HG02678 (cell line): Measurements from ENCODE around the gene RMI2.

ENCODE experiments used
- ATAC-seq: cut with Tn5 transposase; IDR thresholded peaks from one replicate; pipeline ENCODE4 v1.9.1; 2021; ENCODE audit warnings: mild to moderate bottlenecking, moderate library complexity; ENCODE audit not compliant: unreplicated experiment

RMI2 gene

GRCh38 chr16:11345040-11345862 is at the start of gene RMI2:
Gene RMI2, plus strand, starts transcription at chr16:11345459. Its CDS starts 13 bp downstream, at chr16:11345472.
- peak; percentile 99 for ATAC-seq

DNA sequence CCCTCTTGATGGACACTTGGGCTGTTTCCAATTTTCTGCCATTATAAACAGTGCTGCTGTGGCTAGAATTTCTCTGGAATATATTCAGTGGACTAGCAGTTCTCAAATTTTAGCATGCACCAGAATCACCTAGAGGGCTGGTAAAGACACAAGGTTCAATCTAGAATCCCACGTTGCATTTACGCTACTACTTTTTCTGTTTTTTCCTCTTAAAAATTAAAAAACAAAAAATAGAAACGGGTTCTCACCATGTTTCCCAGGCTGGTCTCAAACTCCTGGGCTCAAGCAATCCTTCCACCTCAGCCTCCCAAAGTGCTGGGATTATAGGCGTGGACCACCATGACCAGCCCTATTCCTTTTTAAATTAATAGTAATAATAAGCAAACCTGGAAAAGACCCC is 49.6 kb upstream of the RMI2 start:
- no peak for ATAC-seq

DNA sequence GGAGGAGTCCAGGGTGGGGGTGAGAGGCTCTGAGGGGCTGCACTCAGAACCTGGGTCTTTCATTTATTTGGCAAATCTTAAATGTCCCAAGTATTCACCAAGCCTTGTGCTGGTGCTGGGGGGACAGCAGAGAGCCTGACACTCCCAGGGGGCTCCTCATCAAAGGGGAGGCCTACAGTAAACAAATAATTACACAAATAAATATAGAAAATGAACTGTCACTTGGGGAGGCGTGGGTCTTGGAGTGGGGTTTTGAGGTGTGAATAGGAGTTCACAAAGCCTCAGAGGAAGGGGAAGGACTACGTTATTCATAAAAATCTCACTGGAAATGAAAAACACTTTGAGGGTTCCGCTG is 48.9 kb upstream of the RMI2 start:
- ATAC-seq, result no peak

DNA sequence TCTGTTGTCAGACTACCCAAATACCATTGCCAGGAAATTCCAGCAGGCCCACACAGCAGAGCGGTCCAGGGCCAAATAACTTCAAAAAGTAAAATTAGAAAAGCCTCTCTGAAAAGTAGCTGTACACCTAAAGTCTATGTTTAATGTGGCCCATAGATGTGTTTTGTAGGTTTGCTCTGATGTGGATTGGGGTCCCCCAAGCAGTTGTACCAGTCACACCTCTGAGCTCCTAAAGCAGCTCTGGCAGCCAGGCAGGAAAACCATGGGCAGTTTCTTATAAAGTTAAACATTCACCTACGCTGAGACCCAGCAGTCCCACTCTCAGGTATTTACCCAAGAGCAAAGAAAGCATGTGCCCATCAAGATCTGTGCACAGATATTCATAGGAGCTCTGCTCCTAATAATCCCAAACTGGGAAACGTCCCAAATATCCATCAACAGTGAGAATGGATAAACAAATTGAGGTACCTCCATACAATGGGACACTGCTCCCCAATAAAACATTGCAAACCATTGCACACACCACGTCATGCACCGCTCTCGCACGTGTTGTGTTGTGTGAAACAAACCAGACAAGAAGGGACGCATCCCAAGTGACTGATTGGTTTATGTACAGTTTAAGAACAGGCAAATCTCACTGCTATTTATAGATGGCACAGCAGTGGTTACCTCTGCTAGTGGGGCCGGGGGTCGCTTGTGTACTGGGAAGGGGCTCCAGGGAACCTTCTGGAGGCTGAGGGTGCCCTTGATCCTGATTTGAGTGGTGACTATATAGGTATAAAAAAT is 48.4 kb upstream of the RMI2 start:
- peak; percentile 22 for ATAC-seq

DNA sequence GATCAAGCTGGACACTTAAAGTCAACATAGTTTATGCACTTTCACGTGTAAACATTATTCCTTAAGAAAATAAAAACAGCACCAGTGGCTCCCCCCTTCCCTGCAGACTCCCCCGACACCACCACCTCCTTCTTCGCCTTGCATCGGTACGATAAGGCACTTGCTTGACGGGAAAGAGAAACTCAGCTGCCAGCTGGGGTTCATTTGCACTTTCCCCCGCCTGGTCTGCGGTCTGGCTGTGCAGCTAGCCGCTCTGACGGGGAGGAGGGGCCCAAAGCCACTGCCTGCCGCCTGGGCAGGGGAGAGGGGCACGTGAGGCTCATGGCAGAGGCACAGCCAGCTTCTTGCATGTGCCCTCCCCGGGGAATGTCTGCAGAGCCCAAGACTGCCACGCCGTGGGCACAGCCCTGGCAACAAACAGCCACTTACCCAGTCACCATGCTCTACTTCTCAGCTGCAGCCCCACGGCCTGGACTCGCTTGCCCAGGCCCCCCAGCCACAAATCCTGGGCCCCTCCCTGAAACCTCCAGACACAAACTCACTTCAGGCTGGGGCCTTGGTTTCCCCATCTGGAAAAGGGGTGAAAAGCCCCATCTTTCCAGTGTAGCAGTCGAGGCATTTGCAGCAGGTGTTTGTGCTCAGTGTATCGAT is 47.6 kb upstream of the RMI2 start:
- peak; percentile 81 for ATAC-seq

GRCh38 chr16:11298143-11298900 is 46.9 kb upstream of the RMI2 start:
- ATAC-seq, result no peak

GRCh38 chr16:11298950-11299547 is 46.2 kb upstream of the RMI2 start:
- ATAC-seq, result peak; percentile 34

DNA sequence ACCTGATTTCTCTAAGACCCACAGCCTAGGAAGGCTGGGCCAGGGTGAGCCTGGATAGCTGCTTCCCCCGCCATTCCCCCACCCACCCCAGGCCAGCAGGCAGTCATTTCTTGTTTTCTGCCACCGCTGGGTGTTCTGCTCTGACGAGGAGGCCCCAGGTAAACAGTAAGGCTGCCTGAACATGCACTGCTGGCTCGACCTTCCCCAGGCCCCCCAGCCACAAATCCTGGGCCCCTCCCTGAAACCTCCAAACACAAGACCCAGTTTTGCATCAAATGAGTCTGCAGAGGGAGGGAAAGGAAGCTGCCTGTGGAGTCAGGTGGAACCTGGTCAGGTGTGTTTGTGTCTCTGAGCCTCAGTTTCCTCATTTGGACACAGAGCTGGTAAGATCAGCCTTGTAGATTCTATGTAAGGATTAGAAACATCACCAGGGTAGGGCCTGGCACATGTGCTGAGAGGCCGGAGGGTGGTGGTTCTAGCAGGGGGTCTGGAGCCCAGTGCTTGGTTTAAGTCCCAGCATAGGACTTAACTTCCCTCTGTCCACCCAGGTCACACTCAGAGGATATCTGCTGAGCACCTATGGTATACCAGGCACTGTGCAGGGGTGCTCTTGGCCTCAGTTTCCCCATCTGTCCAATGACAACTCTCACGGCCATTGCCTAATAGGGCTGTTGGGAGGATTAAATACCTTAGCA is 45.2 kb upstream of the RMI2 start:
- ATAC-seq, result no peak

DNA sequence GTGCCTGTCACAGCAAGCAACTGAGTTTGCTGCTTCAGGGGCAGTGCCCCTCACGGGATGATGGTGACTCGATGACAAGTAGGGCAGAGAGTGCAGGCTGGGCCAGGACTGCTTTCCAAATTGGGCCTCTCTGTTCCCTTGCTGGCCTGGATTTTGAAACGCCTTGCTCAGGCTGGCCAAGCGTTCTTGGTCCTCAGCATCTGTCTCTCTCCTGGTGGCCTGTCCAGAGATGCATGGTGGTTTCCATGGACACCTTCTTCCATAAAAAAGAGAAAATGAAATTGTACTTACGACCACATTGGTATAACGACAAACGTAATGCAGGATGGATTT is 44.7 kb upstream of the RMI2 start:
- no peak for ATAC-seq

- ATAC-seq, result no peak
Observed at GRCh38 chr16:11301645-11302501, 43.4 kb upstream of the RMI2 start.

- no peak for ATAC-seq
Observed at GRCh38 chr16:11302977-11303376, 42.3 kb upstream of the RMI2 start.

GRCh38 chr16:11303405-11304138 is 41.7 kb upstream of the RMI2 start:
- ATAC-seq, result no peak

DNA sequence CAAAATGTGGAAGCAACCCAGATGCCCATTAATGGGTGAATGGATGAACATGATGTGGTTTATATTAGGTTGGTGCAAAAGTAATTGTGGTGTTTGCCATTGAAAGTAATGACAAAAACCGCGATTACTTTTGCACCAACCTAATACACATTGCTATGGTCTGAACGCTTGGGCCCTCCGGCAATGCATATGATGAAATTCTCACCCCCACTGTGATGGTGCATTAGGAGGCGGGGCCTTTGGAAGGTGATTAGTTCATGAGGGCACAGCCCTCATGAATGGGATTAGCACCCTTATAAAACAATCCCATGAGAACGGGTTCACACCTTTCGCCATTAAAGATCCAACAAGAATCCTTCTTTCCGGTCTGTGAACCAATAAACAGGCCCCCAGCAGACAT is 38.9 kb upstream of the RMI2 start:
- ATAC-seq, result no peak

DNA sequence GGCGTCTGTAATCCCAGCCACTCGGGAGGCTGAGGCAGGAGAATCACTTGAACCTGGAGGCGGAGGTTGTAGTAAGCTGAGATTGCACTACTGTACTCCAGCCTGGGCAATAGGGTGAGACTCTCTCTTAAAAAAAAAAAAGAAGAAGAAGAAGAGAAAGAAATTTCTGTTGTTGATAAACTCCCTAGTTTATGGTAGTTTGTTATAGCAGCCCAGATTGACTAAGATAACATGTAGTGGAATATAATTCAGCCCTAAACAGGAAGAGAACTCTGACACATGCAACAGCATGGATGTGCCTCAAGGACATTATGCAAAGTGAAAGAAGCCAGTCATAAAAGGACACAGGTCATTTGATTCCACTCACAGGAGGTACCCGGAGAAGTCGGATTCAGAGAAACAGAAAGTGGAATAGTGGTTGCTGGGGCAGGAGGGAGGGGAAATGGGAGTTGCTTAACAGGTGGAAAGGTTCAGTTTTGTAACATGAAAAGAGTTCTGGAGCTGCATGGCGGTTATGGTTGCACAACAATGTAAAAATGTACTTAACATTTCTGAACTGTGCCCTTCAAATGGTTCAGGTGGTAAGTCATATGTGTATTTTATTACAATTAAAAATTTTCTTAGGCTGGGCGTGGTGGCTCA is 38.1 kb upstream of the RMI2 start:
- no peak for ATAC-seq

DNA sequence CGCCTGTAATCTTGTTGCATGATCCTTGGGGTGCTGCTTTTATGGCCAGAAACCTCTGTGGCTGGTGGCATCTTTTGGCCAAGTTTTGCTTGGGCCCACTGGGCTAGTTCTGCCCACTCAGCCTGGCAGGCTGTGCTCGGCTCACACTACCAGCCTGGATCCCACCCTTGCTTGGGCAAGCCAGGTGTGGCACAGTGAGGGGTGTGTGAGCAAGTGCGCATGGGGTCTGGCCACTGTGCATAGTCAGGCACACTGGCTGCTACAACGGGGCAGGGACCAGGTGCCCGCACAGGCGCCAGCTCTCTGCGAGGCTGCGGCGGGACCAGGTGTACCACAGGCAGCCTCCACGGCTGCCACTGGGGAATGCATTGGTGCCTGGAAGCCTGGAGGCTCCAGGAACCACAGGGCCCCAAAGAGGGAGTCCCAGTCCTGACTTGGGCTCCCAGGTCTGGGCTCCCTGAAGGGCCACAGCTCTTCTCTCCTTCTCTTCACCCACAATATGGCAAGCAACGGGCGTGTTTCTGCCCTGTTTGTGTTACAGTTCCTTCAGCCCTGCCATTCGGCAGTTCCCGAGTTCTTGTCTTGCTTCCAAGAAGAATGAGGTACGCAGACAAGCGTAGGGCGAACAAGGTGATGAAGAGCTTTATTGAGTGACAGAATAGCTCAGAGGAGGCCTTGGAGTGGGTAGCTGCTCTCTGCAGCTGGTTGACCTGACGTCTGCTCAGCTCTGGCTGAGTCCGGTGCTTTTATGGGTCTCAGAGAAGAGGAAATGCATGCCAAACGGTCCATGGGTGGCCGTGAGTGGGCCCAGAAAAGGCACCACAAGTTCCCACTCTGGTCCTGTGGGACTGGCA is 37.4 kb upstream of the RMI2 start:
- no peak for ATAC-seq

DNA sequence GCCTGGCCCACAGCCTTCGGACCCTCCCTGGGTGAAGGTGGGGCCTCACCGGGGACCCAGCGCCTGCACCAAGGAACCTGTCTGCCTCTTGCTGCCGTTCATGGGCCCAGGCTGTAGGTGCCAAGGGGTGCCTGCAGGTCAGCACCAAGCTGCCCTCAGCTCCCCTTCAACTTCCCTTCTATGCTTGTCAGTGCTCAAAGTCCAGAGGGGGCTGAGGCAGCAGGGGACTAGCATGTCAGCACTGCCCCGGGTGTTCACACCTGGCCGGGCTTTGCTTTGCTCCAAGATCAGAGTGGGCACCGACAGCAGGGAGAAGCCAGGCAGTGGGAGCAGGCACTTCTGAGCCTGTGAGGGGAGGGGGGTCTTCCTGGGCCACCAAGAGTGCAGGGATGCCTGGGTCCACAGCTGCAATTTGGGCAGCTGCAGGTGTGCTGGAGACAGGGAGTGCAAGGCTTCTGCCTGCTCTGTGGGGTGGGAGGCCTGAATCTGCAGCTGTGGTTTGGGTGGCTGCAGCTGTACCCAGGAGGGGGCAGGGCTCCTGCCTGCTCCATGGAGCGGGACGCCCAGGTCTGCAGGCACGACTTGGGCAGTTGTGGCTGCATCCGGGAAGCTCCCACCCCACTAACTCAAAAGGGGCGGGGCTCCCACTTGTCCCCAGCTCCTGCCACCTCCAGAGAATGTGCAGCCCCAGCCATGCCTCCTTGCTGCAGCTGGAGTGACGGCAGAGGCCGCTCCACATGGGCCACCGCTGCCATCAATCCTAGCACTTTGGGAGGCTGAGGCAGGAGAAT is 36.6 kb upstream of the RMI2 start:
- peak; percentile 35 for ATAC-seq
